ENCODE results near the gene VAMP8. TPM values are rescaled to one million over a fixed set of nuclear protein-coding genes. Genes with fewer than 3 reads are reported as not detected.
A peak's percentile ranks its signal among the peaks of the same experiment; 100 is the strongest.

VAMP8 gene
- total and polyA plus RNA-seq, 10 of the 15 experiments (the other 5 are each of a cell fraction or from before 2014, with no cell fraction given), result 93.6 to 744 (median 217) TPM

- Histone ChIP-seq H3K4me1 (ENCODE audit: control insufficient read depth, insufficient read depth, low read length) (no peaks in the 10 kb centered on the region), H3K36me3 (ENCODE audit: control insufficient read depth in 2 of 2, insufficient read depth in 2 of 2, low read length in 1 of 2) (peaks cover 6 to 28% of the 10 kb centered on the region in 2 experiments), H3K4me2 (ENCODE audit: control insufficient read depth, insufficient read depth) (0 out of 2 replicates have a peak overlapping the region, but pooled peaks have one; percentile 1), H4K20me1 (ENCODE audit: control insufficient read depth, insufficient read depth) (peaks cover 4% of the 10 kb centered on the region; the same call in 1 of the 2 replicates), H3K4me3 (peak overlapping the region; percentile 45; the same call in 1 of the 2 replicates), H2AFZ (ENCODE audit: control insufficient read depth, low read depth, low read length) (no peak overlapping the region), H3K9ac (ENCODE audit: control insufficient read depth, insufficient read depth, low read length) (no peak overlapping the region), H3K9me3 (replicated peaks; ENCODE audit: control insufficient read depth, insufficient read depth, low read length) (no peaks in the 10 kb centered on the region; the same call in 2 of the 3 replicates), H3K27ac (ENCODE audit: control insufficient read depth, insufficient read depth) (no peak overlapping the region), H3K27me3 (replicated peaks in 1 of 2; ENCODE audit: control insufficient read depth in 2 of 2, insufficient read depth in 2 of 2, low read length in 1 of 2) (no peaks in the 10 kb centered on the region), H3K79me2 (ENCODE audit: control insufficient read depth, insufficient read depth, low read length) (peaks cover 51% of the 10 kb centered on the region)
- ChIA-PET CTCF (interaction anchor here (0.7 to 10.9 kb wide), 4 partner anchors 10 to 123 kb away, joined by 3 to 134 read pairs (median 5); no protein-coding TSS in a partner anchor), SMC1A (ENCODE audit: uncharacterized antibody, unreplicated experiment) (interaction anchor here (2.0 to 8.2 kb wide), 3 partner anchors 8 to 17 kb away, joined by 6 to 86 read pairs (median 7); no protein-coding TSS in a partner anchor), RAD21 (ENCODE audit: unreplicated experiment) (interaction anchor here (4.2 to 6.2 kb wide), 2 partner anchors 9 to 124 kb away, joined by 23 to 43 read pairs; partner anchors contain the start of gene SH2D6), POLR2A (interaction anchor here (0.5 to 0.9 kb wide), 2 partner anchors 124 to 204 kb away, joined by 3 to 4 read pairs; partner anchors contain the start of gene SH2D6)
- DNase-seq (ENCODE audit: low read depth, low spot score) (no peak), FAIRE-seq (no peak), ATAC-seq (no peak)
- WGBS (ENCODE audit: insufficient coverage, insufficient replicate concordance, low lambda C conversion rate, missing lambda C conversion rate), result 87% methylated on average over 4 of the region's 4 CpGs
- BruUV-seq (replicated peaks), result no TSS peak
- TF ChIP-seq CREM (IDR thresholded peaks at IDR 0.05; ENCODE audit: low read depth) (no peak), PBX3 (IDR thresholded peaks at IDR 0.05; ENCODE audit: insufficient replicate concordance, low read depth, low read length) (no peak), ZNF24 (IDR thresholded peaks at IDR 0.05) (no peak), IRF3 (IDR thresholded peaks at IDR 0.05) (no peak), NR2C2 (IDR thresholded peaks at IDR 0.05; ENCODE audit: borderline replicate concordance, control insufficient read depth, insufficient read length, low read depth) (no peak), LARP7 (IDR thresholded peaks at IDR 0.05) (no peak), ATF7 (IDR thresholded peaks at IDR 0.05; ENCODE audit: low read depth) (no peak), SMARCA5 (IDR thresholded peaks at IDR 0.05) (no peak), RB1 (IDR thresholded peaks at IDR 0.05; ENCODE audit: borderline replicate concordance) (no peak), ZNF207 (IDR thresholded peaks at IDR 0.05; ENCODE audit: borderline replicate concordance) (no peak), EGR1 (IDR thresholded peaks at IDR 0.05; ENCODE audit: borderline replicate concordance in 1 of 2, low read depth in 2 of 2, low read length in 2 of 2) (no peak), BRCA1 (IDR thresholded peaks at IDR 0.05; ENCODE audit: low read depth, low read length) (no peak), YY1 (IDR thresholded peaks at IDR 0.05; ENCODE audit: low read depth, low read length) (no peak), SMC3 (IDR thresholded peaks at IDR 0.05; ENCODE audit: borderline replicate concordance, low read length) (no peak), GABPA (IDR thresholded peaks at IDR 0.05; ENCODE audit: low read depth) (no peak), SMAD1 (IDR thresholded peaks at IDR 0.05; ENCODE audit: low read depth, partially characterized antibody) (no peak), NFIC (IDR thresholded peaks at IDR 0.05; ENCODE audit: low read depth, low read length) (no peak), DPF2 (IDR thresholded peaks at IDR 0.05) (no peak)
- in situ Hi-C loops (cut with MboI), result no loop called here
- intact Hi-C loops (cut with micrococcal nuclease; ENCODE audit: unreplicated experiment), result no loop called here
Measured at GRCh38 chr2:85542777-85543176, 34.6 kb upstream of the VAMP8 start.

Data from GM12878 (cell line).